ENCODE data around the gene XAF1.

DNA sequence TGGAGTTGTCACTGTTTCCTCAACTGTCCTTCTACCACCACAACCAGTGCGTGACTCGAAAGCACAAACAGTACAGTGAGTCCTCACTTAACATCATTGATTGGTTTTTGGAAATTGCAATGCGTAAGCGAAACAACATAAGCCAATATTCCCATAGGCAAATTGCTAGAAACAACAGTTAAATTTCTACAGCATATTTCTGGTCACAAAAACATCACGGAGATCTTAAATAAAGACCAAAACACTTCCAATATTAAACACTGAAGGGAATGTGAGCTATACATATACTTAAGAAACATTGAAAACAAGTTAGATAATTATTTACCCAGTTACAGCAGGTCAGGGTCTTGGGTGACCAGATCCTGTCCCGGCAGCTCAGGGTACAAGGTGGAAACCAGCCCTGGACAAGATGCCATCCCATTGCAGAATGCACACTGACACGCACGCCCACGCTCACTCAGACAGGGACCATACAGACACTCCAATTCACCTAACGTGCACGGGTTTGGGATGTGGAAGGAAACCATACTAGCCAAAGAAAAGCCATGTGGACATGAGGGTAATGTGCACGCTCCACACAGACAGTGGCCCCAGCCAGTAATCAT is 47.4 kb upstream of the XAF1 start:
- no peak for TF ChIP-seq CTCF (IDR thresholded peaks at IDR 0.05)
- no peak for TF ChIP-seq POLR2A (IDR thresholded peaks at IDR 0.05)
